Tongue (tissue), 2 donors: Measurements from ENCODE around the gene HEMK1. TPM values are rescaled to one million over a fixed set of nuclear protein-coding genes. Genes with fewer than 3 reads are reported as not detected.

Experiments used
- DNase-seq: peaks from one replicate; pipeline ENCODE4 v3.0.0-alpha.2; 2015
- total RNA-seq: library from RNA; depleted of rRNA; stranded (reverse); fragments of >200 nt; gene quantifications from one replicate; pipeline ENCODE4 v1.2.3, GENCODE V29; 2014

Gene HEMK1
- total RNA-seq, 1 donor from 2014 or later = 12.4 TPM

DNA sequence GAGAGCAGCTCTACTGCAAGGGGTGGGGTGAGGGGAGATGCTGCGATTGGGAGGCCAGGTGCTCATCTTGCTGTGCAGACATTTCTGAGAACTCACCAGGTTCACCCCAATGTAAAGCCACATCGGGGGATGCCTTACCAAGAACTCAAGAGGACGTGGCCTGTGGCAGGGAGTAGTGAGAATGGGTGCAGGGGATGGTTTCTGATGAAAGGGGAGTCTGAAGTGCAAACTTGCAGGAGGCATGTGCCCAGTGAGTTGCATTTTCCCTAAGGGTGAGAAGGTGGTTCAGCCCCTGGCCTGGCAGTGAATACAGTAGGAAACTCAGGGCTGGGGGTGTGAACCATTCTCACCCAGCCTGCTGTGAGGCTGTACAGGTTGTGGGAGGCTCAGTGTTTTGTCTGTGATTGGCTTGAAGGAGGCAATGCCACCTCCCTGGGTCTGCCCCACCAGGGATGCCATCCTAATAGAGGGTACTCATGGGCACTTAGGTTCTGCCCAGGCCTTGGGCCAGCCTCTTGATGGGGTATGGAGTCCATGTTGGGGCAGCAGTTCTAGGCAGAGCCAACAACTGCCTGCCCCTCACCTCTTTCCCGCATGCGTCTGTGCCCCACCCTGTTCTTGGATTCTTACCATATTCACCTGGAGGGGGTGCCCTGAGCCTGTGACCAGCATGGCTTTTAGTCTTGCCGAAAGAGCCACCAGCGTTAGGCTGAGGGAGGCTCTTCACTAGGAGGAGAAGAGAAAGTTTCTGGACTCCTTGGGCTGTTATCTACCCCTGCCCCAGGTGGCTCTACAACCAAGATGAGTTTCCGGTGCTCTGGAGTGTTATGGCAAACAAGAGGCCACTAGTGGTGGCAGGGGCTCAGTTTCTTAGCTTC lies 4.5 kb downstream of the HEMK1 start:
- DNase-seq = no peak

DNA sequence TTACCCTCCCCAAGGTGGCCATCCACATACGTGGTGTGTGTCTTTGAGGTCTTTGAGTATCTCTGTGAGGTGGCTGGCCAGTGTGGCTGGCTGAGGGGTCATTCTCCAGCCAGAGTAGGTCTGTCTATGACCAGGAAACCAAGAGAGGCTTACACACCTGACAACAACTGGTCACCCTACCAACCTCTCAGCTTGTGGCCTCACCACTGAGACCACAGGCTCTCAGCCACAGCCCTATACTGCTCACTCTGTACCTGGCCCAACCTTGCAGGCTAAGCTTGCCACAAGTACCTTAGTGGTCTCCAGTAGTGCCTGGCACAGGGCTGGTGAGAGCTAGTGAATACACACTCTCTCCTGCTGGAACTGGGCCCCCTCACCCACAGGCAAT lies 5.1 kb downstream of the HEMK1 start:
- no peak for DNase-seq

DNA sequence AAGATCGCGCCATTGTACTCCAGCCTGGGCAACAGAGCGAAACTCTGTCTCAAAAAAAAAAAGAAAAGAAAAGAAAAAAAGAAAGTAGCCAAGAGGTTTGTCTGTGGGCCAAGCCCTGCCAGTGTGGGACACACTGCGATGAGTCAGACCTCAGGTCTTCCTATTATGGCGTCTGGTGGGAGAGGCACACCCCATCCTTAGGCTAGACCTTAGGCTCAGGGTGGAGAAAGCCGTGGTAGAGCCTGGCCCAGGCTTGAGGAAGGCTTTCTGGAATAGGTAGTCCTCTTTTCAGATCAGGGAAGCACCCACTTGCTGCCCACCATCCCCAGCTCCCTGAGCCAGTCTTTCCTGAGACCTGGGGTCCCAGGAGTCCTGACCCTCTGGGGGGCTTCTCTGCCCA lies 6.0 kb downstream of the HEMK1 start:
- no peak for DNase-seq

DNA sequence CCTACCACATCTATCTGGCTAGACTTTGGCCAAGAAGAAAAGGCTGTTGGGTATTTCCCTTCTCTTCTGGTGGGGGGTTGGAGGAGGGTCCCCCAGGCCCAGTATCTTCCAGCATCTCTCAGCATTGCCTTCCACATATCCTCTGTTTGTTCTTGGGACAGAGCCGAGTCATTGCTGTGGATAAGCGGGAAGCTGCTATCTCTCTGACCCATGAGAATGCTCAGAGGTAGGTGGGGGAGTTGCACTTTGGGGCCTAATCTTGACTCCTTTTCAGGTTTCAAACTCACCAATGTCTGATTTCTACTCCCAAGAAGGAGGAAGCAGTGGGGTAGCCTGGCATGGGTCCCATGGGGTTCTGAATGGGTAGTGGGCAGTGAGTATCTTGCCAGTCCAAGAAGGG lies 8.0 kb downstream of the HEMK1 start:
- DNase-seq = no peak

DNA sequence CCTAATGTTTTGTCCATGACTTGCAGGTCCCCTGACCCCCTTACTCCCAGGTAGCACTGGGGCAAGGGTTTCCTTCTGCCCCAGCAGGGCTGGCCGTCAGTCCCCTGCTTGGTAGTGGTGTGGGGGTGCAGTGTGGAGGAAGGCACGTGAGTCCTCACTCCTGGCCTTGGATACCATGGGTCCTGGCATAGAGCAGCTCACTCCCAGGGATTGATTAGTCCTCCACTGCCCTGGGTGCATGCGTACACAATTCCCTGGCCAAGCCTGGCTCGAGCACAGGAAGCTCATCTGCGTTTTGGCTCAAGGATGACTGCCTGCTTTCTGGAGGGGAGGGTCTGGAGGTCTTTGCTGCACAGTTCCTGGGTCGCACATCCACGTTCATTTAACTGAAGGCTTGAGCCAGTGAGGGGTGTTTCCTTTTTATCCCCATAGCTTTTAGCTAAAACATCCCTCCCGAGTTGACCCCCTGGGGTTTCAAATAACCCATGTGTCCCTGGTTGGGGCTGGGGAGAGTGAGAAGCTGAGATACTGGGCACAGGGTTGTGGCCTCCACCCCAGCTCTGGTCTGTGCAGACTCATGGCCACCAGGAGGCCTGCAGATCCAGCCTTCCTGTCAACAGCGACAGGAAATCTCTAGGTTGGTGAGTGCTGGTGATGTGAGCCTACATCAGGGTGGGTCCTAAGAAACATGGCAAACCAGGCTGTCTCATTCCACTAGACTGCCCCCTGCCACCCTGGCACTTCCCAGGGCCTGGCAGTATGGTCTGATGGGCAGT lies 11.5 kb downstream of the HEMK1 start:
- no peak for DNase-seq

DNA sequence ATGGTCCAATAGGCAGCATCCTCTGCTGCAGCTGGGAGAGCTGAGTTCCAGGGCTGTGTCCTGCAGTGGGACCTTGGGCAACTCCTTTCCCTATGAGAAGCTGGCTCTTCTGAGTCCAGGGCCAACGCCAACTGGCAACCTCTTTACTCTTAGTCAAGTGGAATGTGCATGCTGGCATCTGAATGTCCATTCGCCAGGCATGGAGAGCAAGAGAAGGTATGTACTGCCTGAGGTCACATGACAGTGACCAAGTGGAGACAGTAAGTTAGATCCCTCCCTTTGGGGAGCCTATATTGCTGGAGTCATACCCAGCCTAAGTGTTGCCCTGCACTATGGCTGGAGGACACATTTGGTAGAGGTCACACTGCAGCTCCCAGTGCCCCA lies 12.1 kb downstream of the HEMK1 start:
- DNase-seq = no peak

DNA sequence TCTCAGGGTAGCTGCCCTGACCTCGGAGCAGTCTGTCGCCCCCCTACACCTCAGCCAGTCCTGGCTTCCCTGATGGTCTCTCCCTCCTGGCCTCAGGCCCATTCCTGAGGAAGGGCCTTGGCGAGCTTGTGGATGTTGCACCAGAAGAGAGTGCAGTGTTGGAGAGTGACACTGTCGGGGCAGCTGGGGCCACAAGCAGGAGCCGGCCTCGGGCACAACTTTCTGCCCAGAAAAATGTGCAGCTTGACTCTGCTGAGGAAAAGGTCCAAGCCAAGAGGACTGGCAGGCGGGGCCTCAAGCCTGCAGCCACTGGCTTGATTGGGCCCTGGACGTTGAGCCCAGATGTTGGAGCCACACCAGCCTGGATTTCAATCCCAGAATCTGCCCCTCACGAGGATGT lies 12.8 kb downstream of the HEMK1 start:
- no peak for DNase-seq

DNA sequence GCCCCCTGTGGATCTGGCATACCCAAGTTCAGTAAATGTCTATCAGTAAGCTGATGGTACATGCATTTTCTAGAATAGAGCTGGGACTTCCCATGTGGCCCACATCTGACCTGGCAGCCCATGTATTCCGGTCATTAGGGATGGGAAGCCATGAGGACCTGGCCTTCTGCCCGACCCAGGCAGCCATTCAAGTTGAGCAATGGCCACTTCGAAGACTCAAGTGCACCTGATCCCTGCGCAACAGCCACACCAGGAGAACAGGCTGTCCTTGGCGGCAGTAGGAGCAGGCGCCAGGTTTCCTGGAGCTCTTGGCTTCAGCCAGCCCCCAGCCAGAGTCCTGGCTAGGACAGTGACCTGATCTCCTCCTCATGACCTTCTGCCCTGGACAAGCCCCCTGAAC lies 14.6 kb downstream of the HEMK1 start:
- no peak for DNase-seq

DNA sequence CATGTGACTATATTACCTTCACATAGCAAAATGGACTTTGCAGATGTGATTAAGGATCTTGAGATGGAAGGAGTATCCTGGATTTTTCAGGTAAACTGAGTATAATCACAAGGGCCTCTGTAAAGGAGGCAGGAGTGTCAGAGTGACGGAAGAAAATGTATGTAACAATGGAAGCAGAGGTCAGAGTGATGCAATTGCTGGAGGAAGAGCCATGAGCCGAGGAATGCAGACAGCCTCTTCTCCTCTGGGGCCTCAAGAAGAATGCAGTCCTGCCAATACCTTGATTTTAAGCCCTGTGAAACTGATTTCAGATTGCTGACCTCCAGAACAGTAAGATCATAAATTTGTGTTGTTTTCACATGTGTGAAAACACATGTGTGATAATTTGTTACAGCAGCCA lies 15.1 kb downstream of the HEMK1 start:
- no peak for DNase-seq

DNA sequence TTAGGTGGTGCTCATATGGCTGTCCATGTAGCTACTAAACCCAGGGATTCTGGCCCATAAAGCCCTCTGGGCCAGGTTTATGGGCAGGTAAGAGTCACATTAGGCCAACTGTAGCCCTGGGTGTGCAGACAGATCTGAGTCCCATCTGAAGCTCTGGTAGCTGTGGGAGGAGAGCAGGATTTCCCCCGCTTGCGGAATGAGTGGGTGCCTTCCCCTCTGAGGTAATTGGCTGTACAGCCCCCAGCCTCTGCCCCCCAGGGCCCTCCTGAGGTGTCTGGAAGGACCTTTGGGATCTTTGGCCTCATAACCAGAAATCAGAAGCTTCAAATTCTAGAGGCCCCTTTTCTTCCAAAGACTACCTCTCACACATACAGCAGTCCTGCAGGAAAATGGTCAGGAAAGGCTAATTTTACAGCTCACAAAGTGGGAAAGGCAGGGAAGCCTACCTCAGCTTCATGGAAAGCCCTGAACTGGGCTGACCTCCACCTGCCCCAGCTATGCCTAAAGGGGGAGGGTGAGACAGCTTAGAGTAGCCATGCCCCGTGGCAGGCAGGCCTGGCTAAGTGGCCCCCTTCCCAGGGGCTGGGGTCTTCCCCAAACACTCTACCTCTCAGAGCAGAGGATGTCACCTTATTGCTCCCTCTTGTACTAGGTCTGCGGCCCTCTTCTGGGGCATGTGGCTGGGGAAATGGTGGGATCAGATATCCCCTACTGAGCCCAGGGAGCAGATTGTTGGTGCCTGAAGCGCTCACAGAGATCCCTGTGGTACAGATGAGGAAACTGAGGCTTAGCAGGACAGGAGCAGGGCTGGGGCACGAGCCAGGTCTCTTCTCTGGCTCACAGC lies 16.8 kb downstream of the HEMK1 start:
- DNase-seq = no peak

DNA sequence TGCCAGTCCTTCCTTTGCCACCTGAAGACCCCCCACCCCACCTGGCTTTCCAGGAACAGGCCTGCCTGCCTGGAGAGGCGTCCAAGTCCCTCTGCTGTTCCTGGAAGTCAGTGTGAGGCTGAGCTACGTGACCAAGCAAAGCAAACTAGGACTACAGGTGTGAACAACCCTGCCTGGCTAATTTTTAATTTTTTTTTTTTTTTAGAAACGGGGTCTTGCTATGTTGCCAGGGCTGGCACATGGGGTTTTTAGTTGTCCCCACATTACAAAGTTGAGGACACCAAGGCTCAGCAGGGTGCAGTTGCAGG lies 17.4 kb downstream of the HEMK1 start:
- no peak for DNase-seq

DNA sequence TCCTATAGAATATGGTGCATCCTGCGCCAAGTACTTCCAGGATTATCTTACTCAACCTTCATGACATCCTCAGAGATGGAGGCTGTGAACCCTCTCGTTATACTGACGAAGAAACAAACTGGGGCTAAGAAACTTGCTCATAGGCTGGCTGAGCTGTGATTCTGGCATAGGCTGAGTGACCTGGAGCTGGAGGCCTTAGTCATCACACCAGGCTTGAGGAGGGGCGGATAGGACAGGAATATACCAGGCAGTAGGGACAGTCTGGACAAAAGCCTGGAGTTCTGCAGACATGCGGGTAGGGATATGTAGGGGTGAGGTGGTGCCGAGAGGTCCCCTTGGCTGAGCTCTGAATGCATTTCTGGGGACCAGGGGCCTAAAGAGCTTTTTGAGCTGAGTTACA lies 18.1 kb downstream of the HEMK1 start:
- DNase-seq = no peak

DNA sequence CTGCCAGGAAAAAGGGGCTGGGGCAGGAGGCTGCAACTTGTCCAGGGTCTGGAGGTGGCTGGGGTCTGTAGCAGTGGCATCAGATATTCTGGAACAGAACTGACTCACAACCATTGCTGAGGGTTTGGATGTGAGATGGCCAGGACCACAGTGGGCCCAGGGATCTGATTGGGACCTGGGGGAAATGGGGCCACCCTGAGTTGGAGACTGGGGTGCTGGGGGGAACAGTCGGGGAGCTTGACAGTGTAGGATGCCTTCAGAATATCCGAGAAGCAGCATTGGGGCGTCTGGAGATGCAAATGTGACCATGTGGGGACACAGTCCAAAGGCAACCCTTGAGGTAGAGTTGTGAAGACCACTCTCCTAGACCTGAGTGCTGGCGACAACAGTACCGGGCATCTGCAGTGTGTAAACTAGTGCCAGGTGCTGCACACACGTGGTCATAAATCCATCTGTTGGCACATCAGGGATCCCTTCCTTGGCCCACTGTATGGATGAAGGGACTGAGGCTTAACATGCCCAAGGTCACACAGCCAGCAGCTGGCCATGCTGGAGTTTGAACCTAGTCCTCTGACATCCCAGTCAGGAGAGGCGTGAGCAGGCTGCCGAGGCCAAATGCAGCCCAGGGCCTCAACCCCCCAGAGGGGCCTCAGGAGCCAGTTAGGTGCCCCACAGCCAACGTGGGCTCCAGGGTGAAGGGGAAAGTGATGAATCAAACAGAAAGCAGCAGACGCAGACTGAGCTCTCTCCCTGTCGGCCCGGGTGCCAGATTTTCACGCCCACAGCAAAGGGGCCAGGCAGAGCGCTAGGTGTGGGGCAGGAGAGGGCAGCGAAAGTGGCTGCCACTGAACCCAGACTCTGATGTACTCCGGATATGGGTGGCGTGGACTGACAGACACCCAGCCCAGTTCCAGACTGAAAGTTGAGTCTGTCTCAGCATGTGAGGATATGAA lies 18.8 kb downstream of the HEMK1 start:
- DNase-seq = no peak

DNA sequence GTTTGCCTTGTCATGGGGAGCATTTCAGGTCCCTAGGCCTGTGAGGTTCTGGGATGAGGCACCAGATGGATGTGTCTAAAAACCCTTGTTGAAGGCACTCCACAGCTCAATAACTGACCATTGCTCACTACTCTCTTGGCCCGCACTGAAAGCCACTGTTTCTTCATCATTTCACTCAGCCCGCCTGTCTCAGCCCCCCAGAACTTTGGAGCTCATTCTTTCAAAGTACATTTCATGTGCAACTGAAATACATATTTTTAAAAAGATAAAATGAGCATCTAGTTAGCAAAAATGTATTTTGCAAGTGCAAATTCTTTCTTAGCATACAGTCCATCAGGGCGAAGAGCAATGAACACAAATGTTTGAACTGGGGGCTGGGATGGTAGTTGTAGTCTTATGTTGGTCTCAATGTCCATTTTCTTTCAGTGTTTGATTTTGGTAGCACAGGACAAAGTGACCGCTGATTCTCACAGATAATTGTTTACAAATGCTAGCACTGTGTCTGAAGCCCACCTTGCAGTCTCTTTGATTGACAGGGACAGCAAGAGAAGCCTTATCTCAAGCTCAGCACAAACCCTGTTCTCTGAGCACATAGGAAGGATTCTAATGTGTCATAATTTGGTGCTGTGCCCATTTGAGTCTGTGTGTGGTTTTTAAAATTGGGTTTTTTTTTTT lies 19.6 kb downstream of the HEMK1 start:
- no peak for DNase-seq

DNA sequence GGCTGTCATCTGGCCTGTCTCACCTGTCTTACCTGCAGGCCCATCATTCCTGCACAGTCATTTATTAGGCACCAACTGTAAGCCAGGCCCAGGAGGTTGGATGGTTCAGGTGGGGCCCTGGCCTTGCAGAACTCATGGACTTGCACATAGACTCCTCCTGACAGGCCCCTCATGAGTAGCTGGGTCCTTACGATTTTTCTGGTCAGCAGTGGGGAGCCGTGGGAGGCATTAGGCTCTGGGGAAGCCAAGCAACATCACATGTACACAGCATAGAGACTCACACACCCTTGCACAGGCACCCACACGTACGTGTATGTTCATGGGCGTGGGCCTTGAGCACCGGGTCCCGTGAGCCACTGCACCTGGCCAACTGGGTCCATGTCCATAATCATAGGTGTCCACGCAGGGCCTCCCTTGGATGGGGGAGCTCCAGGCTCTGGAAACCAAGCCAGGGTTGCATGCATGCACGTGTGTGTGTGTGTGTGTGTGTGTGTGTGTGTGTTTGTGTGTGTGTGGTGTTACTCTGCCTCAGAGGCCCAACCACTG lies 21.9 kb downstream of the HEMK1 start:
- no peak for DNase-seq

DNA sequence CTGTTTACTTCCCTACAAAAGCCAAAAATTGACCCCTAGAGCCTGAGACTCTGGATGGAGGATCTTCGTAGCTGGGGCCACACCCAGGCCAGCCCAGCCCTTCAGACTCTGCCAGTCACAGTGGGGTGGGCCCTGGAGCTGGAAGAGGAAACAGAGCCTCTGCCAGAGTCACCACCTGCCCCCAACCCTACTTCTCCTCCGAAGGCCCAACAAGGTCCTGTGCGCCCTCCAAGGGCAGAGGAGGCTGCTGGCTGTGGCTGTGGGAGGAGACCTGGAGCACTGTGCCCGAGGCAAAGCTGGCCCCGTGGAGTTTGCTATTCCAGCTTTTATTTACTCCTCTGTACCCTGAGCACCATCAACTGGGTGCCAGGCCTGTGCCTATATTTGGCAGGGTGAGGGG lies 23.2 kb downstream of the HEMK1 start:
- DNase-seq = no peak

DNA sequence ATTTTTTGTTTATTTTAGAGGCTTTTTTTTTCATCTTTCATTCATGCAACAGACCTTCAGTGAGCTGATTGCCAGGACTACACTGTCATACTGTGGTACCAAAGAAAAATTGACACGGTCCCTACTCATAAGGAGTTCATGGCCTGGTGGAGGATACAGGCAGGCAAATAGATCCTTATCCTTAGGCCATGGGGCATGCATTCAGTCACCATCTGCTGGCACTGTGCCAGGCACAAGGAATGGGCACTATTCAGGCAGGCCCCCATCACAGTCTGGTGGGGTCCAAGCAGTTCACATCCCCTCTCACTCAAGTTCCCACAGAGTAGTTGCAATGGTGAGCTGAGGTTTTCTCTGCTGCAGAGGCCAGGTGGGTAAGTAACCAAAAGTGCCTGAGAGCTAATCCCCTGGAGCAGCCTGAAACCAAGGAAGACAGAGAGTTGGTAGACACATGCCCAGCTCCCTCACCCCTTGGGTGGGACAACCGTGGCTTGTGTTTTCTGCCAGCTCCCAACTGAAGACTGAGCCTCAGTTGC lies 25.0 kb downstream of the HEMK1 start:
- no peak for DNase-seq

DNA sequence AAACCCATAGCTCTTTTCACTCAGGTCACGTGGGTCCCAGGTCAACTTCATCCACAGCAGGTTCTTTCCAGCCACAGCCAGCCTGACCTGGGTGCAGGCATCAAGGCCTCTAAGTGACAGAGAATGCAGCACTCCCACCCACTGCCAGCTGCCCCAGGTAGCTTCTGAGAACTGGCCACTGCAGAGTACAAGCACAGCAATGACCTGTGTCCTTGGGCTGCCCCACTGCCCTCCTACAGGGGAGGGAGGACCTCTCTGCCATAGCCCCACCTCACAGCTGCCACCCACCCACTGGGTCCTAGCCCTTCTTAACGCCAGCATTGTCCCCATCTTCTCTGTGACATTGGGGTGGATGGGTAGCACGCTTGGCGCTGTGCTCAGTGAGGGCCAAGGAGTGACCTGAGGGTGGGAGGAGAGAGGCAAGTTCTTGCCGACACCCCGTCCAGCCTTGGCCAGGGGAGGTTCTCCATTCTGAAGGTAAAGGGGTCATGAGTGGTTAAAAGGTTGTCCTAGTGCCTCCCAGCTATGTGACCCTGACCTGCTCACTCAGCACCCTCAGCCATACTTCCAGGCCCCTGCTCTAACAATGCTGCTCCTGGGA lies 29.9 kb downstream of the HEMK1 start:
- DNase-seq = no peak

DNA sequence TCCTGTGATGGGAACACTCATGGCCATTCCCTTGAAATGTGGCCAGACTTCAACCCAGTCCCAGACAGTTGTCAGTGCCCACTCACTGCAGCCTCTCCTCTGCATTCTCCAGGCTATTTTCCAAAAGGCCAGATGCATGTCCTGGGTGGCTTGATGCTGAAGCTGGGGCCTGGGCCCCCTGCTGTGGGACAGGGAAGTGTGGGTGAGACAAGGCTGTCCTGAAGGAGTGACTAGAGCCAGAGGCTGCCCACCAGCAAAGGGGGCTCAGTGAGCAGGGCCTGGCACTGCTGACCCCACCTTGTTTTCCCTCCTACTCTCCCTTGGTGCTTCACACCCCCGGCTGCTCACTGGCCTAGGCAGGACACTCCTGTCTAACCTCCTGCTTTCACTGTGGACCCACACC lies 30.4 kb downstream of the HEMK1 start:
- no peak for DNase-seq

DNA sequence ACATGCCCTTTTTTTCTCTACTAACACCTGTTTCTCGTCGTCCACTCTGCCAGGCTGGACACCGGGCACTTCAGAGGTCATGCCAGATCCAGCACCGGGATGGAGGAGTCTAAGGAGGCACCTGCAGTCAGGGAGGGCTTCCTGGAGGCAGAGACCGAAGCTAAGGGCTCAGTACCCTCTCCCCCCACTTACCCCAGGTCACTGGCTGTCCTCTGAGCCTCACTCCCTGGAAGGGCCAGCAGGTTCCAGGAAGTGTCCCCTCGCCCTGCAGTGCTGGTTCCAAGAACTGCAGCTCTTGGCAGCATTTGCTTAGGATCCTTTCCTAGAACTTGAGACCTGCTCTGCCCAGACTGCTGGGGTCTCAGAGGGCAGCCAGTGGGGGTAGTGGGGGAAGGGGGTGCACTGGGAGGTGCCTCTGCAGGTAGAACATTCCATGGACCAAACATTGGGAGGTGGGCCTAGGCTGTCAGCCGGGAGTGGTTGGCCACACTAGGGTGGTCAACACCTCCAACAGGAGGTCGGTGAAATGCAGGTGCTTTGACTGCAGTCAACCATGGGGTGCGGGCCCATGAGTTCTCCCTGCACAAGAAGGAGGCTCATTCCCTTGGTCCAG lies 30.9 kb downstream of the HEMK1 start:
- no peak for DNase-seq
